Subcutaneous abdominal adipose tissue (tissue), 5 donors: ENCODE data around the gene TAOK3.
"Not testable (repeated sequence)": the region's sequence is repeated elsewhere in the genome, so short reads cannot be mapped to it uniquely, and the experiment has no call there.

ENCODE experiments used
- H3K27ac ChIP-seq: one replicate; pipeline ENCODE4 v1.7.0; 2013; ENCODE audit warnings: low read depth, mild to moderate bottlenecking, inconsistent platforms, low read length, moderate library complexity
- H3K27me3 ChIP-seq, 5 donors: one replicate each; pipeline ENCODE4 v1.7.0; 2013; ENCODE audit warnings: low read length in 5 of 5, inconsistent platforms in 1 of 5; ENCODE audit not compliant: control insufficient read depth in 5 of 5, insufficient read depth in 4 of 5
- H3K36me3 ChIP-seq, 5 donors: one replicate each; pipeline ENCODE4 v1.7.0; 2013; ENCODE audit warnings: low read length in 5 of 5; ENCODE audit not compliant: control insufficient read depth in 5 of 5, insufficient read depth in 5 of 5
- H3K4me1 ChIP-seq, 5 donors: one replicate each; pipeline ENCODE4 v1.7.0; 2013; ENCODE audit warnings: low read length in 5 of 5, mild to moderate bottlenecking in 3 of 5, moderate library complexity in 1 of 5; ENCODE audit not compliant: control insufficient read depth in 5 of 5, insufficient read depth in 5 of 5
- H3K4me3 ChIP-seq, 5 donors: one replicate each; pipeline ENCODE4 v1.7.0; 2013; ENCODE audit warnings: low read length in 5 of 5, low read depth in 1 of 5
- H3K9ac ChIP-seq, 5 donors: one replicate each; pipeline ENCODE4 v1.7.0; 2013; ENCODE audit warnings: low read length in 5 of 5, mild to moderate bottlenecking in 4 of 5, moderate library complexity in 3 of 5
- H3K9me3 ChIP-seq, 5 donors: one replicate each; pipeline ENCODE4 v1.7.0; 2013; ENCODE audit warnings: low read length in 5 of 5; ENCODE audit not compliant: control insufficient read depth in 5 of 5
- donor health status: healthy.
- donor health status: healthy.
- donor health status: healthy.
- donor health status: healthy.
- donor health status: healthy.

TAOK3 gene

DNA sequence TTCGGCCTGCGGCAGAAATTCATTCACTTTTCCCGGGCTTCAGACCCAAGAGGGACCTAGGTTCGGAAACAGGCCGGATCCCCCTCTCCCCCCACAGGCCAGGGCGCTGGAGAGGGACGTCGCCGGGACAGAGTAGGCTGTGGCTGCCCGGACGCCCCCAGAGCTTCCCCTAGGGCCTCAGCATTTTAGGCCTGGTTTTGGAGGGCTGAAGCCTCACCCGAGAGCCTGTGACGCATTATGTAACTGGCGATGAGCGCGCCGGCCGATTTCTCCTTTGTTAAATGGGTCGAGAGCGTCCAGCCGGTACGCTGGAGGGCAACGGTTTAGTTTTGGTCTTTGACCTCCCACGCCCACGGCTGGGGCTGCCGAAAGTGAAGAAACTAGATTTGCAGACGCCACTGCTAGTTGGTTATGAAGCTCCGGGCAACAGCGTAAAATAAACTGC, 236.1 kb downstream of the TAOK3 start:
- H3K9ac ChIP-seq = peak overlapping the region; percentile 84 to 98 (median 95)
- H3K4me1 ChIP-seq = peaks cover 1 to 49% (median 32%) of the 10 kb centered on the region in 5 donors
- H3K4me3 ChIP-seq = peak overlapping the region; percentile 79 to 94 (median 89)
- no peaks in the 10 kb centered on the region for H3K27me3 ChIP-seq
- no peaks in the 10 kb centered on the region for H3K9me3 ChIP-seq
- H3K36me3 ChIP-seq = peaks cover 6 to 36% (median 23%) of the 10 kb centered on the region in 5 donors
- H3K27ac ChIP-seq = peak overlapping the region; percentile 79

DNA sequence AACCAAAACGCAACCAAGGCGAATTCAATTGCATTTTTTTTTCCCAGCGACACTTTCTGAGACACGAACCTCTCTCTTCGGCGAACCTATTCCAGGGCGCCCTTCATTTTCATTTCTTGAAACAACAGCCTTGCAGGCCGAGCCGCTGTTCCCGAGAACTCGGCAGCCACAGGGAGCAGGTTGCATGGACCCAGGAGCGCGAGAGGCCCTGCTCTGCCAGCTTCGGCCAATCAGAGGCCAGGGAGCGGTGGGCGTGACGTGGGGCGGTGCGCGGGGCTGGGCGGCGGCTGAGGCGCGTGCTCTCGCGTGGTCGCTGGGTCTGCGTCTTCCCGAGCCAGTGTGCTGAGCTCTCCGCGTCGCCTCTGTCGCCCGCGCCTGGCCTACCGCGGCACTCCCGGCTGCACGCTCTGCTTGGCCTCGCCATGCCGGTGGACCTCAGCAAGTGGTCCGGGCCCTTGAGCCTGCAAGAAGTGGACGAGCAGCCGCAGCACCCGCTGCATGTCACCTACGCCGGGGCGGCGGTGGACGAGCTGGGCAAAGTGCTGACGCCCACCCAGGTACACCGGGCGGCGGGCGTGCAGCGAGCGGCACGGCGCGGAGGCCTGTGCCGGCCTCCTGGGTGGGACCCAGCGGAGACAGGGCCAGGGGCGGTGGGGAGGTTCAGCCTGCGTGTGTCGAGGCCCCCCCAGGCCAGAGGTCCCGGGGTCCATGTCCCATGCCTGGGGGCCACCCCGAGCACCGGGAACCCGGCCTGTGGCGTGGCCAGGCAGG, 236.7 kb downstream of the TAOK3 start, which contains the start of gene PEBP1:
Gene PEBP1, plus strand, starts transcription at position 337 of the 771 bp plus-strand sequence. Its CDS starts 86 bp downstream, at position 423.
- peaks cover 6 to 30% (median 19%) of the 10 kb centered on the region in 5 donors for H3K36me3 ChIP-seq

DNA sequence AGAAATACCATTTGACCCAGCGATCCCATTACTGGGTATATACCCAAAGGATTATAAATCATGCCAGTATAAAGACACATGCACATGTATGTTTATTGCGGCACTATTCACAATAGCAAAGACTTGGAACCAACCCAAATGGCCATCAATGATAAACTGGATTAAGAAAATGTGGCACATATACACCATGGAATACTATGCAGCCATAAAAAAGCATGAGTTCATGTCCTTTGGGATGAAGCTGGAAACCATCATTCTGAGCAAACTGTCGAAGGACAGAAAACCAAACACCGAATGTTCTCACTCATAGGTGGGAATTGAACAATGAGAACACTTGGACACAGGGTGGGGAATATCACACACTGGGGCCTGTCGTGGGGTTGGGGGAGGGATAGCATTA, 243.3 kb downstream of the TAOK3 start:
- H3K27me3 ChIP-seq, H3K9me3 ChIP-seq, H3K9ac ChIP-seq, H3K36me3 ChIP-seq, H3K4me3 ChIP-seq, H3K27ac ChIP-seq: not testable (repeated sequence)
- peaks cover 0 to 11% (median 6%) of the 10 kb centered on the region in 5 donors for H3K4me1 ChIP-seq

More for the DNA sequence above, 236.7 kb downstream of the TAOK3 start, which contains the start of gene PEBP1:
- peaks cover 1 to 49% (median 32%) of the 10 kb centered on the region in 5 donors for H3K4me1 ChIP-seq
- peak within 1 kb of the TSS; percentile 79 for H3K27ac ChIP-seq
- H3K27me3 ChIP-seq = no peaks in the 10 kb centered on the region
- peak within 1 kb of the TSS; percentile 79 to 94 (median 89) for H3K4me3 ChIP-seq
- H3K9me3 ChIP-seq = no peaks in the 10 kb centered on the region
- peak within 1 kb of the TSS; percentile 84 to 98 (median 95) for H3K9ac ChIP-seq

DNA sequence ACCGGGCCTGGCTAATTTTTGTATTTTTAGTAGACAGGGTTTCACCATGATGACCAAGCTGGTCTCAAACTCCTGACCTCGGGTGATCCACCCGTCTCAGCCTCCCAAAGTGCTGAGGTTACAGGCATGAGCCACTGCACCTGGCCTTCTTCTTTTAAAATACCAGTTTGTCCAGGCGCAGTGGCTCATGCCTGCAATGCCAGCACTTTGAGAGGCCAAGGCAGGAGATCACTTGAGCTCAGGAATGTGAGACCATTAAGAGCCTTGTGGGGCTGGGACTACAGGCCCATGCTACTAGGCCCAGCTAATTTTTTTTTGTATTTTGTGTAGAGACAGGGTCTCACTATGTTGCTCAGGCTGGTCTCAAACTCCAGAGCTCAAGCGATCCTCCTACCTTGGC, 244.8 kb downstream of the TAOK3 start:
- Histone ChIP-seq H3K9ac (no peak overlapping the region), H3K4me1 (peaks cover 0 to 11% (median 6%) of the 10 kb centered on the region in 5 donors), H3K9me3 (no peaks in the 10 kb centered on the region), H3K27ac (no peak overlapping the region), H3K4me3 (no peak overlapping the region), H3K27me3 (no peaks in the 10 kb centered on the region), H3K36me3 (no peaks in the 10 kb centered on the region)

DNA sequence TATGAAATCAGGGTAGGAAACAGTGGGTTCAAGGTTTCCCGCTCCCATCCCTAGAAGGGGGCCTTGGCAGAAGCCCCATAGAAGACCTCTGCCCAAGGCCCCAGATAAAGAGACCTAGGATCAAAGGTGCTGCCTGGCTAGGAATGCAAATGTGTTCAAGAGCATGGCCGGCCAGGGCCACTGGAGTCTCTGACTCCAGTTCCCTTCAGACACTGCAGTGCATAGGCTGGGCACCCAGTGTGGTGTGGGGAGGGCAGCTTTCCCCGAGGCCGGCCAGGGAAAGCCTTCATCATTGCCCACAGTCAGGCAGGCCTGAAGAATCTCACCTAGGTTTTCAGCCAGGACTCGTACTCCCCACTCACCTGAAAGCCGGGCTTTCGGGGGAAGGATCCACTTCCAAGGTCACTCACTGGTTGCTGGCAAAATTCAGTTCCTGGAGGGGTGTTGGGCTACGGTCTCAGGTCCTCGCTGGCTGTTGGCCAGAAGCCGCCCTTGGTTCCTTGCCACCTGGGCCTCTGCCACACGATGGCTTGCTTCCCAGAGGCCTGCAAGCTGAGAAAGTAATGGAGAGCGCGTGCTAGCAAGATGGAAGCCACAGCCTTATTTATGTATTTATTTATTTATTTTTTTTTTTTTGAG, 246.5 kb downstream of the TAOK3 start:
- H3K27ac ChIP-seq = no peak overlapping the region
- H3K4me3 ChIP-seq = no peak overlapping the region
- no peaks in the 10 kb centered on the region for H3K27me3 ChIP-seq
- no peaks in the 10 kb centered on the region for H3K9me3 ChIP-seq
- peaks cover 0 to under 1% (median 0%) of the 10 kb centered on the region in 5 donors for H3K4me1 ChIP-seq
- no peak overlapping the region for H3K9ac ChIP-seq
- H3K36me3 ChIP-seq = no peaks in the 10 kb centered on the region

DNA sequence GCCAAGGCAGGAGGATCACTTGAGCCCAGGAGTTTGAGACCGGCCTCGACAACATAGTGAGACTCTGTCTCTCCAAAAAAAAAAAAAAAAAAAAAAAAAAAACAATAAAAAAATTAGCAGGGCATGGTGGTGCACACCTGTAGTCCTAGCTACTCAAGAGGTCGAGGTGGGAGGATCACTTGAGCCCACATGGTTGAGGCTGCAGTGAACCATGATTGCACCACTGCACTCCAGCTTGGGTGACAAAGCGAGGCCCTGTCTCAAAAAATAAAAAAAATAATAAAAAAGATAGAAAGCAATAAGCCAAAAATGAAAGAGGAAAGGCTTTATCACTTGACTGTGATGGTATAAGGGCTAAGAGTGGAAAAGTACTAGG, 247.0 kb downstream of the TAOK3 start:
- no peak overlapping the region for H3K4me3 ChIP-seq
- no peaks in the 10 kb centered on the region for H3K36me3 ChIP-seq
- H3K27ac ChIP-seq = no peak overlapping the region
- H3K27me3 ChIP-seq = no peaks in the 10 kb centered on the region
- H3K4me1 ChIP-seq = peaks cover 0 to 3% (median 3%) of the 10 kb centered on the region in 5 donors
- no peak overlapping the region for H3K9ac ChIP-seq
- H3K9me3 ChIP-seq = no peaks in the 10 kb centered on the region

DNA sequence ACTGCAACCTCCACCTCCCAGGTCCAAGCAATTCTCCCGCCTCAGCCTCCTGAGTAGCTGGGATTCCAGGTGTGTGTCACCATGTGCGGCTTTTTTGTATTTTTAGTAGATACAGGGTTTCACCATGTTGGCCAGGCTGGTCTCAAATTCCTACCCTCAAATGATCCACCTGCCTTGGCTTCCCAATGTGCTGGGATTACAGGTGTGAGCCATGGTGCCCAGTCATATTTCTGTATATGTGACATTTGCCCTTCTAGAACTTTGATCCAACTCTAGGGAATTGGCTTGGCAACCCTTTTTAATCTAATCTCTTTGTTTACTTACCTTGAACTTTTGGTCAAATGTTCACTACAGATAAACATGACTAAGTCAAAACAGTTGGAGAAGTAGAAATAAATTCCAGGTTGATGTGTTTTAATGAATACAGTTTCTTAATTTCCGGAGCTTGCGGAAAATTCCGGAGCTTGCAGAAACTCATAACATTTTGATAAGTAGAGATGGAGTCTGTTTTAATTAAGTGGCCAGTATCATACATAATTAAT, 248.3 kb downstream of the TAOK3 start:
- no peaks in the 10 kb centered on the region for H3K27me3 ChIP-seq
- no peaks in the 10 kb centered on the region for H3K36me3 ChIP-seq
- peaks cover 0 to 6% (median 3%) of the 10 kb centered on the region in 5 donors for H3K4me1 ChIP-seq
- H3K9ac ChIP-seq = no peak overlapping the region
- no peak overlapping the region for H3K27ac ChIP-seq
- no peak overlapping the region for H3K4me3 ChIP-seq
- no peaks in the 10 kb centered on the region for H3K9me3 ChIP-seq

DNA sequence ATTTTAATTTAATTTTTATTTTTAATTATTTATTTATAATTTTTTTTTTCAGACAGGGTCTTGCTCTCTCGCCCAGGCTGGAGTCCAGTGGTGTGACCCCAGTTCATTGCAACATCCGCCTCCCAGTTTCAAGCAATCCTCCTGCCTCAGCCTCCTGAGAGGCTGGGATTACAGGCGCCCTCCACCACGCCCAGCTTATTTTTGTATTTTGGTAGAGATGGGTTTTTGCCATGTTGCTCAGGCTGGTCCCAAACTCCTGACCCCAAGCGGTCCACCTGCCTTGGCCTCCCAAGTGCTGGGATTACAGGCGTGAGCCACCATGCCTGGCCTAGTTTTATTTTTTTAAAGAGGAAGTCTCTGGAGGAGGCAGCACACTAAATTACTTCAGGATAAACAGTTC, 250.4 kb downstream of the TAOK3 start:
- no peak overlapping the region for H3K9ac ChIP-seq
- H3K36me3 ChIP-seq = no peaks in the 10 kb centered on the region
- peaks cover 0 to 6% (median 3%) of the 10 kb centered on the region in 5 donors for H3K4me1 ChIP-seq
- no peaks in the 10 kb centered on the region for H3K27me3 ChIP-seq
- H3K9me3 ChIP-seq = no peaks in the 10 kb centered on the region
- H3K27ac ChIP-seq = no peak overlapping the region
- no peak overlapping the region for H3K4me3 ChIP-seq

DNA sequence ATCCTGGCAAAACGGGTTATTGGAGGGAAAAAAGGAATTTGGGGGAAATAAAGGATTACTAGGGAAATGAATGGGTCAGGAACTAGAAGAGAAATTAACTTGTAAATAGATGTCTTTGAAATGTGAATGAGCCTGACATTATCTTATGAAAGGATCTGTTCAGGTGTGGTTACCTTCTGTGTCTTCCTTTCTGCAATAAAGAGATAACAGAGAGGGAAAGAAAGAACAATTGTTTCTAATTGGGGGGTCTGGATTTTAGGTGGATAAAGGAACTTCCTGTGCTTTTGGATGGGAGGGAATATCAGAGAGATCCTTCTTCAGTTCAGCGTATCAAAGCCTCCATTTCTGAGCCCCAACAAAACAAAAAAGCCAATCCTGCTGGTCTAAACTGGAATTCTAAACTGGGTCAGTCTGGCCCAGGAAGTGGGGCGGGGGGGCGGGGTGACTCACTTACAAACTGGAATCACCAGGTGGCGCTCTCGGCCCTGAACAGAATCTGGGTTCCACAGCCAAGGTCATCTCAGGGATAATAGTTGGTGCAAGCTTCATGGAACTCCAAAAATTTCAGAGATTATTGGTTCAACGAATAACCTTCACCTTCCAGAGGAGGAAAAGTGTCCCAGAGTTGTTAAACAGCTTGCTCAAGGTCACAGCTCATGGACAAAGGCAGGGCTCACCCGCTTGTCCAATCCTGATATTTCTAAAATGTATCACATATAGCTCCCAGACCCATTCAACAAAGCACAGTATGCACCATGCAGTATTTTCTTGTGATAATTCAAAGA, 251.9 kb downstream of the TAOK3 start:
- no peak overlapping the region for H3K4me3 ChIP-seq
- H3K4me1 ChIP-seq = peaks cover 0 to 6% (median 3%) of the 10 kb centered on the region in 5 donors
- no peaks in the 10 kb centered on the region for H3K27me3 ChIP-seq
- H3K27ac ChIP-seq = no peak overlapping the region
- H3K9me3 ChIP-seq = no peaks in the 10 kb centered on the region
- peaks cover 0 to 4% (median 0%) of the 10 kb centered on the region in 5 donors for H3K36me3 ChIP-seq
- H3K9ac ChIP-seq = no peak overlapping the region
